ENCODE measurements around the gene CPA2.

The CPA2 gene

DNA sequence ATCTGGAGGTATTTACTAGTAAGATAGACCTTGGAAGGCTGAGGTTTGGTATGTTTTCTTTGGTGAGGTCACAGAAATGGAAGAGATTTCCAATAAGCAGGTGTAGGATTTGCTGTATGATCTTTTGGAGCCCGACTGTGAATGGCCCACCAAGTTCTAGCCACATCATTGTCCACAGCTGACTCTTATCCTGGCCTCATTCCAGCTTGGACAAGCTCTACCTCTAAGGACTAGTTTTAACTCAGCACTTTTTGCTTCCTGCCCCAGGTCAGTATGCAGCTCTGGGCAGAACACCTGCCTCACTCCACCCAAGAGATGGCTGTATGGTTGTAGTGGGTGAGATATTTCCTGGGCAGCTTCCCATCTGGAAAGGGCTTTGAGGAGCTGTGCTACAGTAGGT lies 20.2 kb downstream of the CPA2 start:
- Mint-ChIP-seq H3K9me3 (no peaks in the 10 kb centered on the region), H3K27ac (peak overlapping the region in 2 of 3 experiments; percentile 47 to 72), H3K27me3 (ENCODE audit: low read depth) (peaks cover 3% of the 10 kb centered on the region), H3K4me3 (no peak overlapping the region), H3K4me1 (peaks cover 10% of the 10 kb centered on the region), H3K36me3 (ENCODE audit: low read depth) (peaks cover 3% of the 10 kb centered on the region)
- TF ChIP-seq, protein P1, sequence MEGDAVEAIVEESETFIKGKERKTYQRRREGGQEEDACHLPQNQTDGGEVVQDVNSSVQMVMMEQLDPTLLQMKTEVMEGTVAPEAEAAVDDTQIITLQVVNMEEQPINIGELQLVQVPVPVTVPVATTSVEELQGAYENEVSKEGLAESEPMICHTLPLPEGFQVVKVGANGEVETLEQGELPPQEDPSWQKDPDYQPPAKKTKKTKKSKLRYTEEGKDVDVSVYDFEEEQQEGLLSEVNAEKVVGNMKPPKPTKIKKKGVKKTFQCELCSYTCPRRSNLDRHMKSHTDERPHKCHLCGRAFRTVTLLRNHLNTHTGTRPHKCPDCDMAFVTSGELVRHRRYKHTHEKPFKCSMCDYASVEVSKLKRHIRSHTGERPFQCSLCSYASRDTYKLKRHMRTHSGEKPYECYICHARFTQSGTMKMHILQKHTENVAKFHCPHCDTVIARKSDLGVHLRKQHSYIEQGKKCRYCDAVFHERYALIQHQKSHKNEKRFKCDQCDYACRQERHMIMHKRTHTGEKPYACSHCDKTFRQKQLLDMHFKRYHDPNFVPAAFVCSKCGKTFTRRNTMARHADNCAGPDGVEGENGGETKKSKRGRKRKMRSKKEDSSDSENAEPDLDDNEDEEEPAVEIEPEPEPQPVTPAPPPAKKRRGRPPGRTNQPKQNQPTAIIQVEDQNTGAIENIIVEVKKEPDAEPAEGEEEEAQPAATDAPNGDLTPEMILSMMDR (IDR thresholded peaks at IDR 0.05; ENCODE audit: unreplicated experiment in 3 of 3) = no peak

DNA sequence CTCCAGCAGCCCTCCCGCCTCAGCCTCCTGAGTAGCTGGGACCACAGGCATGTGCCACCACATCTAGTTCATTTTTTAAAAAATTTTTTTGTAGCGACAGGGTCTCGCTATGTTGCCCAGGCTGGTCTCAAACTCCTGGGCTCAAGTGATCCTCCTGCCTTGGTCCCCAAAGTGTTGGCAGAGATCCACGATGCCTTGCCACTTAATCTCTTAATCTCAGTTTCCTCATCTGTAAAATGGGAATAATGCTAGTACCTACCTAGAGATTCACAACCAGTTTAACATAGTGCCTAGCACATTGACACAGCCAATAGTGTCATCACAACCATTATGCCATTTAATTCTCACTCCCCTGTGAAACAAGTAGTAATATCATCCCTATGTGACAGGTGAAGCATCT lies 21.5 kb downstream of the CPA2 start:
- H3K27me3 Mint-ChIP-seq (ENCODE audit: low read depth) = peaks cover 3% of the 10 kb centered on the region
- H3K4me3 Mint-ChIP-seq = no peak overlapping the region
- TF ChIP-seq, protein P1 (IDR thresholded peaks at IDR 0.05; ENCODE audit: unreplicated experiment in 3 of 3) = no peak
- peaks cover 20% of the 10 kb centered on the region for H3K4me1 Mint-ChIP-seq
- no peak overlapping the region for H3K27ac Mint-ChIP-seq
- peaks cover 3% of the 10 kb centered on the region for H3K36me3 Mint-ChIP-seq (ENCODE audit: low read depth)
- no peaks in the 10 kb centered on the region for H3K9me3 Mint-ChIP-seq

GRCh38 chr7:130288829-130289228 lies 22.2 kb downstream of the CPA2 start:
- H3K36me3 Mint-ChIP-seq (ENCODE audit: low read depth) = peaks cover 3% of the 10 kb centered on the region
- no peak overlapping the region for H3K4me3 Mint-ChIP-seq
- no peaks in the 10 kb centered on the region for H3K9me3 Mint-ChIP-seq
- H3K27me3 Mint-ChIP-seq (ENCODE audit: low read depth) = peaks cover 3% of the 10 kb centered on the region
- H3K4me1 Mint-ChIP-seq = peaks cover 27% of the 10 kb centered on the region
- peak overlapping the region in 1 of 3 experiments; percentile 0 for H3K27ac Mint-ChIP-seq
- TF ChIP-seq, protein P1 (IDR thresholded peaks at IDR 0.05; ENCODE audit: unreplicated experiment in 3 of 3) = no peak

GRCh38 chr7:130289478-130289877 lies 22.8 kb downstream of the CPA2 start:
- Mint-ChIP-seq H3K4me1 (peaks cover 33% of the 10 kb centered on the region), H3K27me3 (ENCODE audit: low read depth) (peaks cover 3% of the 10 kb centered on the region), H3K36me3 (ENCODE audit: low read depth) (peaks cover 3% of the 10 kb centered on the region), H3K9me3 (no peaks in the 10 kb centered on the region), H3K4me3 (no peak overlapping the region), H3K27ac (peak overlapping the region in 1 of 3 experiments; percentile 0)
- TF ChIP-seq, protein P1 (IDR thresholded peaks at IDR 0.05; ENCODE audit: unreplicated experiment in 3 of 3) = no peak

- peaks cover 41% of the 10 kb centered on the region for H3K4me1 Mint-ChIP-seq
- no peak overlapping the region for H3K4me3 Mint-ChIP-seq
- H3K36me3 Mint-ChIP-seq (ENCODE audit: low read depth) = peaks cover 3% of the 10 kb centered on the region
- peak overlapping the region in 2 of 3 experiments; percentile 22 to 67 for H3K27ac Mint-ChIP-seq
- peaks cover 3% of the 10 kb centered on the region for H3K27me3 Mint-ChIP-seq (ENCODE audit: low read depth)
- H3K9me3 Mint-ChIP-seq = no peaks in the 10 kb centered on the region
- TF ChIP-seq, protein P1 (IDR thresholded peaks at IDR 0.05; ENCODE audit: unreplicated experiment in 3 of 3) = no peak
Measured at GRCh38 chr7:130290745-130291144, 24.1 kb downstream of the CPA2 start.

DNA sequence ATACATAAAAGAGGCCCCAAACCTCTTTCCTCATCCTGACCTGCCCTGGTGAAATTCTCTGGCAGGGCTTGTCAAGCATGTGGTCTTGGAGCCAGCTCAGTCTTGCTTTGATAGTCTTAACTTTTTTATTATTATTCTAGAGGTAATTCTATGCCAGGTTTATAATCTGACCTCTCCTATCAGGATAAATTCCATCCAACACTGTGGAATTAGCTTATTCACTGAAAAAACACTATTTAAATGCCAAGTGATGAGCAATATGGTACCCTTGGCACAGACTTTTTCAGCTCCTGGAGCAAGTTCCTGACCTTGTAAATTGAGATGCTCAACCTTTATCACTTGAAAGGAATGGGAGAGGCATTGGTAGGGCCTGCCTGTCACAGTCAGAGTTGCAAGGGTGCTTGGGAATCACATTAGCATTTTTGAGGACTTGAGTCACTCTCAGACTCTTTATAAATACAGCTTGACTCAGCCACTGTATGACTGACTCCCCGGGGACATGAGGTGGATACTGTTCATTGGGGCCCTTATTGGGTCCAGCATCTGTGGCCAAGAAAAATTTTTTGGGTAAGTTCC lies 26.1 kb downstream of the CPA2 start, which contains the start of gene CPA4:
TSS of gene CPA4 (plus strand) at position 480 of the 576 bp plus-strand sequence. CDS start at position 500, 20 bp downstream.
- Mint-ChIP-seq H3K4me1 (peaks cover 46% of the 10 kb centered on the region), H3K27ac (peak within 1 kb of the TSS; percentile 10 to 83 (median 61)), H3K36me3 (ENCODE audit: low read depth) (peaks cover 3% of the 10 kb centered on the region), H3K9me3 (no peaks in the 10 kb centered on the region), H3K27me3 (ENCODE audit: low read depth) (peaks cover 3% of the 10 kb centered on the region), H3K4me3 (no peak within 1 kb of the TSS)
- TF ChIP-seq, protein P1 (IDR thresholded peaks at IDR 0.05; ENCODE audit: unreplicated experiment in 3 of 3) = no peak

All from nephron (organoid).